ENCODE results near the gene GOLGA5.

Gene GOLGA5

DNA sequence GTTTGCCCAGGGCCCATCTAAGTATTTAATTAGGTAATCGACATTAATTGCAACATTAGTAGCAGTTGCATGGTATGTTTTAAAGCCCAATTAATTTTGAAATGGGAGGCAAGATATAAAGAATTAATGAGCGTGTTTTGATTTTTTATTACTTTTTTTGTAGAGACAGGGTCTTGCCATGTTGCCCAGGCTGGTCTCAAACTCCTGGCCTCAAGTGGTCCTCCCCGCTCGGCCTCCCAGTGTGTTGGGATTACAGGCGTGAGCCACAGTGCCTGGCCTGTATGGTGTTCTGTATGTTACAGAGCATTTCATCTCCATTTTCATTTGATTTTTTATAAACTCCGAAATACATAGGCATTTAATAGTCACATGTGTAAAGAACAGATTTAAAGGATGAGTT lies 856 bp downstream of the GOLGA5 start:
- Histone ChIP-seq H3K79me2 (ENCODE audit: insufficient read depth, low read length) (peaks cover 14% of the 10 kb centered on the region; the same call in 1 of the 2 replicates), H3F3A (ENCODE audit: insufficient read depth, low read length) (no peaks in the 10 kb centered on the region), H3K9ac (ENCODE audit: low read length) (peak overlapping the region; percentile 96), H3K9me2 (ENCODE audit: low read depth, low read length) (no peaks in the 10 kb centered on the region), H3K9me3 (ENCODE audit: low read length) (no peaks in the 10 kb centered on the region), H3K4me2 (ENCODE audit: low read length) (peak overlapping the region; percentile 86), H4K20me1 (ENCODE audit: insufficient read depth, low read length) (no peaks in the 10 kb centered on the region), H2AFZ (ENCODE audit: low read length) (no peak overlapping the region), H3K4me3 (ENCODE audit: low read depth, low read length, poor library complexity, severe bottlenecking) (peak overlapping the region; percentile 99), H3K27me3 (ENCODE audit: insufficient read depth, low read length) (no peaks in the 10 kb centered on the region), H3K27ac (ENCODE audit: low read depth, low read length, poor library complexity, severe bottlenecking) (no peak overlapping the region), H3K4me1 (ENCODE audit: insufficient read depth, low read length, severe bottlenecking) (peaks cover 18% of the 10 kb centered on the region), H3K36me3 (ENCODE audit: insufficient read depth, low read length) (peaks cover 22% of the 10 kb centered on the region)
- TF ChIP-seq, protein P1, sequence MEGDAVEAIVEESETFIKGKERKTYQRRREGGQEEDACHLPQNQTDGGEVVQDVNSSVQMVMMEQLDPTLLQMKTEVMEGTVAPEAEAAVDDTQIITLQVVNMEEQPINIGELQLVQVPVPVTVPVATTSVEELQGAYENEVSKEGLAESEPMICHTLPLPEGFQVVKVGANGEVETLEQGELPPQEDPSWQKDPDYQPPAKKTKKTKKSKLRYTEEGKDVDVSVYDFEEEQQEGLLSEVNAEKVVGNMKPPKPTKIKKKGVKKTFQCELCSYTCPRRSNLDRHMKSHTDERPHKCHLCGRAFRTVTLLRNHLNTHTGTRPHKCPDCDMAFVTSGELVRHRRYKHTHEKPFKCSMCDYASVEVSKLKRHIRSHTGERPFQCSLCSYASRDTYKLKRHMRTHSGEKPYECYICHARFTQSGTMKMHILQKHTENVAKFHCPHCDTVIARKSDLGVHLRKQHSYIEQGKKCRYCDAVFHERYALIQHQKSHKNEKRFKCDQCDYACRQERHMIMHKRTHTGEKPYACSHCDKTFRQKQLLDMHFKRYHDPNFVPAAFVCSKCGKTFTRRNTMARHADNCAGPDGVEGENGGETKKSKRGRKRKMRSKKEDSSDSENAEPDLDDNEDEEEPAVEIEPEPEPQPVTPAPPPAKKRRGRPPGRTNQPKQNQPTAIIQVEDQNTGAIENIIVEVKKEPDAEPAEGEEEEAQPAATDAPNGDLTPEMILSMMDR (IDR thresholded peaks at IDR 0.05; ENCODE audit: low read length) = no peak
- no peak for TF ChIP-seq EZH2 (IDR thresholded peaks at IDR 0.05; ENCODE audit: borderline replicate concordance, low read length)

DNA sequence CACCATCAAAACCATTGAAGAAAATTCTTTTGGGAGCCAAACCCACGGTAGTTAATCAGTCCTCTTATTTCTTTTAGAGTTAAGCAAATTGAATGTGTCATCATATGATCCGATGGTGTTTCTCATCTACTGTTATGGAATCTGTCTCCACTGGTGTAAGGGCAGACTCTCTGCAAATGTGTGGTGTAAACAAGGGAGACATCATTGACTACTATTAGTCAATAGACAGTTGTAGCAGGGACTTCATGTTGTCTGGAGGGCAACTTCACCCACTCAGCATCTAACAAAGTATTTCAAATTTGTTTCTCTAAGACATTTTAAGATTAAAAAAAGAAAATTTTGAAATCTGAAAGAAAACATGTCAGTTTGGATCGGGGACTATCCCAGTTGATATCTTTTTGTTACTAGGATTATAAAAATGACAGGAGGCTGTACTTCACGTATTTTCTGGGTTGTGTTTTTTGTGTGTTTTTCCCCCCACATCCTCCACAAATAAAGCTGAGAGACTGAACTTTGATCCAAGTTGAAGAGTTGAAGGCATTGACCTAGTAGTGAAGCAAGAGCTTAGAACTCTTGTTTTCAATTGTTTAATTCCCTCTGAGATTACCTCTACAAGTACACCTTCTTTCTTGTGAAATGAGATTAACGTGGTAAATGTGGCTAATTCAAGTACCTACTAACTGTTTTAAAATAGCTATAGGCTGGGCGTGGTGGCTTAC lies 4.0 kb downstream of the GOLGA5 start:
- no peak overlapping the region for H2AFZ ChIP-seq (ENCODE audit: low read length)
- no peak for TF ChIP-seq EZH2 (IDR thresholded peaks at IDR 0.05; ENCODE audit: borderline replicate concordance, low read length)
- TF ChIP-seq, protein P1 (IDR thresholded peaks at IDR 0.05; ENCODE audit: low read length) = no peak
- no peaks in the 10 kb centered on the region for H3K27me3 ChIP-seq (ENCODE audit: insufficient read depth, low read length)
- peaks cover 26% of the 10 kb centered on the region for H3K36me3 ChIP-seq (ENCODE audit: insufficient read depth, low read length)
- H3K9ac ChIP-seq (ENCODE audit: low read length) = no peak overlapping the region
- peaks cover 30% of the 10 kb centered on the region for H3K4me1 ChIP-seq (ENCODE audit: insufficient read depth, low read length, severe bottlenecking)
- no peaks in the 10 kb centered on the region for H4K20me1 ChIP-seq (ENCODE audit: insufficient read depth, low read length)
- peaks cover 34% of the 10 kb centered on the region for H3K79me2 ChIP-seq (ENCODE audit: insufficient read depth, low read length)
- H3K27ac ChIP-seq (ENCODE audit: low read depth, low read length, poor library complexity, severe bottlenecking) = no peak overlapping the region
- no peaks in the 10 kb centered on the region for H3K9me3 ChIP-seq (ENCODE audit: low read length)
- no peak overlapping the region for H3K4me3 ChIP-seq (ENCODE audit: low read depth, low read length, poor library complexity, severe bottlenecking)
- no peaks in the 10 kb centered on the region for H3K9me2 ChIP-seq (ENCODE audit: low read depth, low read length)
- no peaks in the 10 kb centered on the region for H3F3A ChIP-seq (ENCODE audit: insufficient read depth, low read length)
- no peak overlapping the region for H3K4me2 ChIP-seq (ENCODE audit: low read length)

DNA sequence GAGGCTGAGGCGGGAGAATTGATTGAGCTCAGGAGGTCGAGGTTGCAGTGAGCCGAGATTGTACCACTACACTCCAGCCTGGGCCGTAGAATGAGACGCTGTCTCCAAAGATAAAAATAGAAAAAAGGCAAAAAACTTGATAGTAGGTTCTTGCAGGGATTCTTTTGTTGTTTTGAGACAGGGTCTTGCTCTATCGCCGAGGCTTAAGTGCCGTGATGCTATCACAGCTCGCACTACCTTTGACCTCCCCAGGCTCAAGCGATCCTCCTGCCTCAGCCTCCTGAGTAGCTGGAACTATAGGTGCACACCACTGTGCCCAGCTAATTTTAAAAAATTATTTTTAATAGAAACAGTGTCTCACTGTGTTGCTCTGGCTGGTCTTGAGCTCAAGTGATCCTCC lies 4.7 kb downstream of the GOLGA5 start:
- Histone ChIP-seq H3K4me3 (ENCODE audit: low read depth, low read length, poor library complexity, severe bottlenecking) (no peak overlapping the region), H3K9me3 (ENCODE audit: low read length) (no peaks in the 10 kb centered on the region; the same call in 1 of the 2 replicates), H3K9ac (ENCODE audit: low read length) (no peak overlapping the region), H3F3A (ENCODE audit: insufficient read depth, low read length) (no peaks in the 10 kb centered on the region), H2AFZ (ENCODE audit: low read length) (no peak overlapping the region), H3K36me3 (ENCODE audit: insufficient read depth, low read length) (peaks cover 33% of the 10 kb centered on the region), H3K4me2 (ENCODE audit: low read length) (no peak overlapping the region), H4K20me1 (ENCODE audit: insufficient read depth, low read length) (no peaks in the 10 kb centered on the region), H3K4me1 (ENCODE audit: insufficient read depth, low read length, severe bottlenecking) (peaks cover 26% of the 10 kb centered on the region), H3K9me2 (ENCODE audit: low read depth, low read length) (no peaks in the 10 kb centered on the region), H3K27me3 (ENCODE audit: insufficient read depth, low read length) (no peaks in the 10 kb centered on the region), H3K79me2 (ENCODE audit: insufficient read depth, low read length) (peaks cover 41% of the 10 kb centered on the region), H3K27ac (ENCODE audit: low read depth, low read length, poor library complexity, severe bottlenecking) (no peak overlapping the region)
- TF ChIP-seq, protein P1 (IDR thresholded peaks at IDR 0.05; ENCODE audit: low read length) = no peak
- no peak for TF ChIP-seq EZH2 (IDR thresholded peaks at IDR 0.05; ENCODE audit: borderline replicate concordance, low read length)
